ENCODE data around the gene TOR3A. TPM values are rescaled to one million over a fixed set of nuclear protein-coding genes. Genes with fewer than 3 reads are reported as not detected.
"Not testable (repeated sequence)": the region's sequence is repeated elsewhere in the genome, so short reads cannot be mapped to it uniquely, and the experiment has no call there.

Gene TOR3A
- total RNA-seq, 1 donor from 2014 or later, result 53.6 TPM

DNA sequence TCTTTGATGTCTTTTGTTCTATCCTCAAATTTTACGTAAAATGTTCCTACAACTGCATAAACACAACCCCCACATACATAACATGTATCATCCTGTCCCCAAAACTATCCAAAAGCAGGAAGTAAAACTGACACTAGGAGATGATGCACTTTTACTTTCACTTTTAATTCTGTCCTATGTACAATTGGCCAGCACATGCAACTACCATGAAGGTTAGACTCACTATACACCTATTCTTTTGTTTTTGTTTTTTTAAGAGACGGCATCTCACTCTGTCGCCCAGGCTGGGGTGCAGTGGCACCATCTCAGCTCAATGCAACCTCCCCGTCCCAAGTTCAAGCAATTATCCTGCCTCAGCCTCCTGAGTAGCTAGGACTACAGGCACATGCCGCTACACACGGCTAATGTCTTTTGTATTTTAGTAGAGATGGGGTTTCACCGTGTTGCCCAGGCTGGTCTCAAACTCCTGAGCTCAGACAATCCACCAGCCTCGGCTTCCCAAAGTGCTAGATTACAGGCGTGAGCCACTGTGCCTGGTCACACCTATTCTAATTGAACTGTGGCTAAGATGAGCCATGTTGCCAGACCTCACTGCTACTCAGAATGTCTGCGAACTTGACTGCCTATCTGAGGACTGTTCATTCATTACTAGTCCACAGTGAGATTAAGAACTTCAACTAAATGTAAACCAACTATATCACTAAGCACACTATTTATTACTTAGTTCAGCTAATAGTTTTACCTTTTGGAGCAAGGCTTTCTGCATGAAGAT, 48.0 kb downstream of the TOR3A start:
- Histone ChIP-seq H3K36me3 (ENCODE audit: control insufficient read depth, insufficient read depth, low read length) (no peaks in the 10 kb centered on the region), H3K27me3 (ENCODE audit: control insufficient read depth, insufficient read depth, low read length) (no peaks in the 10 kb centered on the region), H3K4me3 (ENCODE audit: low read depth, low read length) (no peak overlapping the region)
- TF ChIP-seq CTCF (IDR thresholded peaks at IDR 0.05; ENCODE audit: insufficient read depth, low read length, poor library complexity, severe bottlenecking), result no peak
- DNase-seq (ENCODE audit: low read depth), result no peak

- not testable (repeated sequence) for DNase-seq (ENCODE audit: low read depth); H3K4me3 ChIP-seq (ENCODE audit: low read depth, low read length); H3K27me3 ChIP-seq (ENCODE audit: control insufficient read depth, insufficient read depth, low read length); H3K36me3 ChIP-seq (ENCODE audit: control insufficient read depth, insufficient read depth, low read length)
Observed at GRCh38 chr1:179135168-179135567, 53.3 kb downstream of the TOR3A start.

DNA sequence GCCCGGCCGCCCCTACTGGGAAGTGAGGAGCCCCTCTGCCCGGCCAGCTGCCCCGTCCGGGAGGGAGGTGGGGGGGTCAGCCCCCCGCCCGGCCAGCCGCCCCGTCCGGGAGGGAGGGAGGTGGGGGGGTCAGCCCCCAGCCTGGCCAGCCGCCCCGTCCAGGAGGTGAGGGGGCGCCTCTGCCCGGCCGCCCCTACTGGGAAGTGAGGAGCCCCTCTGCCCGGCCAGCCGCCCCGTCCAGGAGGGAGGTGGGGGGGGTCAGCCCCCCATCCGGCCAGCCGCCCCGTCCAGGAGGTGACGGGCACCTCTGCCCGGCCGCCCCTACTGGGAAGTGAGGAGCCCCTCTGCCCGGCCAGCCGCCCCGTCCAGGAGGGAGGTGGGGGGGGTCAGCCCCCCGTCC, 53.8 kb downstream of the TOR3A start:
- DNase-seq (ENCODE audit: low read depth); H3K36me3 ChIP-seq (ENCODE audit: control insufficient read depth, insufficient read depth, low read length); H3K4me3 ChIP-seq (ENCODE audit: low read depth, low read length); H3K27me3 ChIP-seq (ENCODE audit: control insufficient read depth, insufficient read depth, low read length): not testable (repeated sequence)

- no peak for DNase-seq (ENCODE audit: low read depth)
- Histone ChIP-seq H3K36me3 (ENCODE audit: control insufficient read depth, insufficient read depth, low read length) (no peaks in the 10 kb centered on the region), H3K27me3 (ENCODE audit: control insufficient read depth, insufficient read depth, low read length) (no peaks in the 10 kb centered on the region), H3K4me3 (ENCODE audit: low read depth, low read length) (no peak overlapping the region)
- no peak for TF ChIP-seq CTCF (IDR thresholded peaks at IDR 0.05; ENCODE audit: insufficient read depth, low read length, poor library complexity, severe bottlenecking)
Observed at GRCh38 chr1:179137617-179138255, 55.9 kb downstream of the TOR3A start.

GRCh38 chr1:179138755-179139154, 56.9 kb downstream of the TOR3A start:
- not testable (repeated sequence) for H3K36me3 ChIP-seq (ENCODE audit: control insufficient read depth, insufficient read depth, low read length); DNase-seq (ENCODE audit: low read depth); H3K27me3 ChIP-seq (ENCODE audit: control insufficient read depth, insufficient read depth, low read length)

GRCh38 chr1:179141592-179142251, 59.9 kb downstream of the TOR3A start:
- Histone ChIP-seq H3K4me3 (ENCODE audit: low read depth, low read length) (peak overlapping the region; percentile 44), H3K27me3 (ENCODE audit: control insufficient read depth, insufficient read depth, low read length) (no peaks in the 10 kb centered on the region), H3K36me3 (ENCODE audit: control insufficient read depth, insufficient read depth, low read length) (no peaks in the 10 kb centered on the region)
- DNase-seq (ENCODE audit: low read depth), result peak; percentile 38
- no peak for TF ChIP-seq CTCF (IDR thresholded peaks at IDR 0.05; ENCODE audit: insufficient read depth, low read length, poor library complexity, severe bottlenecking)

More at GRCh38 chr1:179138755-179139154, 56.9 kb downstream of the TOR3A start:
- H3K4me3 ChIP-seq (ENCODE audit: low read depth, low read length), result not testable (repeated sequence)

DNA sequence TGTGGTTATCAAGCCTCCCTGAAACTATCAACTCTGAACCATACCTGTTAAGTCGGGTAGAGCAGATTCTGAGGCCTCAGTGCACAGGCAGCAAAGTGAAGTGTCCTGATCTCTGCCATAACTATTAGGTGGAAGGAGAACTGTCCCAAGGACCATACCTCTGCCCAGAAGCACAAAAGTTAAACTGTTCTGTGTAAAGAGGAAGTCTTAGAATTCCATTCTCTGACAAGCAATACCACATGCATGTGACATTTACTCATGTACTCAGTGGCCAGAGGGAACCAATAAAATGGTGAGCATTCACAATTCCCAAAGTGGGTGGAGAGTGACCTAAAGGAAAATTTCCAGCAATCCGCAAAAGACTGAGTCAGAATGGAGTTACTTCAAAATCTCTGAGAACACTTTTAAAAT, 61.0 kb downstream of the TOR3A start:
- H3K36me3 ChIP-seq (ENCODE audit: control insufficient read depth, insufficient read depth, low read length), result no peaks in the 10 kb centered on the region
- peak overlapping the region; percentile 44 for H3K4me3 ChIP-seq (ENCODE audit: low read depth, low read length)
- no peaks in the 10 kb centered on the region for H3K27me3 ChIP-seq (ENCODE audit: control insufficient read depth, insufficient read depth, low read length)
- DNase-seq (ENCODE audit: low read depth), result peak; percentile 96
- TF ChIP-seq CTCF (IDR thresholded peaks at IDR 0.05; ENCODE audit: insufficient read depth, low read length, poor library complexity, severe bottlenecking), result no peak
